ENCODE results near the gene OPN4.

OPN4 gene

DNA sequence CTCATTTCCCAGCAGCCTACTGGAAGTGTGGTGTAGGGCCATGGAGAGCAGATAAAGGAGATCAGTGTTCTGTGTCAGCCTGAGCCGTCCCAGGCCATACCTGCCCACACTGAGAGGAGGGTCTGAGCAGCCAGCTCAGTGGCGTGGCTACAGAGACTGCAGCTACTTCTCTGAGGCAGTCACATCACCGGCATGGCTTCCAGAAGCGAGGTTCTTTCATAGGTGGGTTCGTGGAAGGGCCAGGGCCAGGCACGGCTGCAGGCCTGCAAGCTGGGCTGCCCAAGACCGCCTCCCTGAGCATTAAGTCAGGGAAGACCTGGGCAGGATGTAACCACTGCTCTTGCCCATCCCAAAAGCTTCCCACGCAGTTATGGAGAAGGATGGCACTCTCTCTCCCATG is 48.8 kb downstream of the OPN4 start:
- DNase-seq (ENCODE audit: low spot score), result no peak
- in situ Hi-C loops (cut with MboI; ENCODE audit: low sequenced_read_pairs, unreplicated experiment), result no loop called here
- no peak for TF ChIP-seq CTCF (IDR thresholded peaks at IDR 0.05; ENCODE audit: borderline replicate concordance, control extremely low read depth, extremely low read depth, insufficient read depth, missing control alignments)

DNA sequence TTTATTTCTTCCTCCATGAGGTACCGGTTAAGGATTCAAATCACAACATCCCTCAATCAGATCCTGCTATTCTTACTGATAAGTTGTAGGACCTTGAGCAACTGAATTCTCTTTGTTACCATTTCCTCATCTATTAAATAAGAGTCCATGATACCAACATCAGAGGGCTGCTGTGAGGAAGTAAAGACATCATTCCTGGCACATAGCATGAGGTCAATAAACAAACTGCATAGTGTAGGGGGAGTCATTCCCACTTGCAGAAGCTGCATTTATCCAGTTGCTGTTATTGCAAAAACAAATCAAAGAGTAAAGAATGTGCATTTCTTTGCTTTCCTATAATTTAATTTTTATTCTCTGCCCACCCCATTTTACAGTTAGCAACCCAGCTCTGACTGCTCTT is 50.8 kb downstream of the OPN4 start:
- in situ Hi-C loops (cut with MboI; ENCODE audit: low sequenced_read_pairs, unreplicated experiment), result loop anchor here (5.0 kb wide), 1 partner anchor 192 kb away; no protein-coding TSS in a partner anchor
- no peak for TF ChIP-seq CTCF (IDR thresholded peaks at IDR 0.05; ENCODE audit: borderline replicate concordance, control extremely low read depth, extremely low read depth, insufficient read depth, missing control alignments)

GRCh38 chr10:86705905-86706304 is 51.6 kb downstream of the OPN4 start:
- TF ChIP-seq CTCF (IDR thresholded peaks at IDR 0.05; ENCODE audit: borderline replicate concordance, control extremely low read depth, extremely low read depth, insufficient read depth, missing control alignments), result no peak
- DNase-seq (ENCODE audit: low spot score), result no peak
- in situ Hi-C loops (cut with MboI; ENCODE audit: low sequenced_read_pairs, unreplicated experiment), result loop anchor here (5.0 kb wide), 1 partner anchor 191 kb away; no protein-coding TSS in a partner anchor

More for the DNA sequence above, 50.8 kb downstream of the OPN4 start:
- no peak for DNase-seq (ENCODE audit: low spot score)

GRCh38 chr10:86706401-86706841 is 52.1 kb downstream of the OPN4 start:
- in situ Hi-C loops (cut with MboI; ENCODE audit: low sequenced_read_pairs, unreplicated experiment), result loop anchor here (5.0 kb wide), 1 partner anchor 191 kb away; no protein-coding TSS in a partner anchor
- TF ChIP-seq CTCF (IDR thresholded peaks at IDR 0.05; ENCODE audit: borderline replicate concordance, control extremely low read depth, extremely low read depth, insufficient read depth, missing control alignments), result no peak
- DNase-seq (ENCODE audit: low spot score), result no peak

DNA sequence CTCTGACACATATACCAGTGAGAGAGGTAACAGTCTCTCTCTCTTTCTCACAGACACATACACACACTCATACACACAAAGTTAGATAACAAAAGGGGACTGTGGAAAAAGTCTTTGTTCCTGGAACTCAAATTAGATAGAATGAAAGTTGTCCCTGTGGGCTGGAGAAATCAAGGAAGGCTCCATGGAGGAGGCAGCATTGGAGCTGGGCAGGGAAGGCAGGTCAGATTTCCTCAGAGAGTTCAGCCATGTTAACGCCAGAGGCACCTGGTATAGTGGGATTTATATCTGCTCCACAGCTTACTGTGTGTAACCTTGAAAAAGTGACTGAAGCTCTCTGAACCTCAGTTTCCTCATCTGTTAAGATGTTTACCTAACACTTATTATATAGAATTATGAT is 52.6 kb downstream of the OPN4 start:
- no peak for TF ChIP-seq CTCF (IDR thresholded peaks at IDR 0.05; ENCODE audit: borderline replicate concordance, control extremely low read depth, extremely low read depth, insufficient read depth, missing control alignments)
- in situ Hi-C loops (cut with MboI; ENCODE audit: low sequenced_read_pairs, unreplicated experiment), result loop anchor here (5.0 kb wide), 1 partner anchor 190 kb away; no protein-coding TSS in a partner anchor
- no peak for DNase-seq (ENCODE audit: low spot score)

GRCh38 chr10:86707505-86707904 is 53.2 kb downstream of the OPN4 start:
- in situ Hi-C loops (cut with MboI; ENCODE audit: low sequenced_read_pairs, unreplicated experiment), result loop anchor here (5.0 kb wide), 1 partner anchor 190 kb away; no protein-coding TSS in a partner anchor
- no peak for TF ChIP-seq CTCF (IDR thresholded peaks at IDR 0.05; ENCODE audit: borderline replicate concordance, control extremely low read depth, extremely low read depth, insufficient read depth, missing control alignments)
- DNase-seq (ENCODE audit: low spot score), result no peak

All from GM13976 (cell line).